Mesenchymal stem cell (in vitro differentiated cells and primary cell): ENCODE data around the gene TMPRSS13.

Experiments used
- DNase-seq: peaks from one replicate; pipeline ENCODE4 v3.0.0-alpha.2; 2013
- H2AFZ ChIP-seq: one replicate; pipeline ENCODE4 v1.6.1; 2013; ENCODE audit warnings: low read depth, mild to moderate bottlenecking, control low read depth, inconsistent platforms, low read length, moderate library complexity
- H2AK5ac ChIP-seq: 2 replicates; pipeline ENCODE4 v1.6.1; 2013; ENCODE audit warnings: low read length, moderate library complexity, mild to moderate bottlenecking, inconsistent platforms; ENCODE audit not compliant: severe bottlenecking
- H2BK120ac ChIP-seq: one replicate; pipeline ENCODE4 v1.6.1; 2013; ENCODE audit warnings: low read depth, mild to moderate bottlenecking, inconsistent platforms, low read length, moderate library complexity
- H2BK12ac ChIP-seq, 2 experiments: one replicate each; pipeline ENCODE4 v1.6.1; 2013; ENCODE audit warnings: inconsistent platforms in 2 of 2, low read length in 2 of 2, mild to moderate bottlenecking in 2 of 2, moderate library complexity in 2 of 2, control low read depth in 1 of 2
- H2BK15ac ChIP-seq: one replicate; pipeline ENCODE4 v1.6.1; 2013; ENCODE audit warnings: mild to moderate bottlenecking, low read depth, inconsistent platforms; ENCODE audit not compliant: poor library complexity, severe bottlenecking
- H2BK5ac ChIP-seq: 2 replicates; pipeline ENCODE4 v1.6.1; 2013; ENCODE audit warnings: low read depth, mild to moderate bottlenecking, low read length, control low read depth, inconsistent platforms; ENCODE audit not compliant: poor library complexity, severe bottlenecking
- H3K14ac ChIP-seq, 2 experiments: one replicate each; pipeline ENCODE4 v1.6.1; 2013; ENCODE audit warnings: inconsistent platforms in 2 of 2, low read length in 2 of 2, control low read depth in 1 of 2, mild to moderate bottlenecking in 1 of 2, moderate library complexity in 1 of 2
- H3K18ac ChIP-seq, 2 experiments: one replicate each; pipeline ENCODE4 v1.6.1; 2013; ENCODE audit warnings: inconsistent platforms in 2 of 2, low read length in 2 of 2, control low read depth in 1 of 2, low read depth in 1 of 2, mild to moderate bottlenecking in 1 of 2
- H3K23ac ChIP-seq, 2 experiments: one replicate each; pipeline ENCODE4 v1.6.1; 2013; ENCODE audit warnings: inconsistent platforms in 2 of 2, low read length in 2 of 2, mild to moderate bottlenecking in 2 of 2, moderate library complexity in 2 of 2, control low read depth in 1 of 2
- H3K27ac ChIP-seq: 2 replicates; pipeline ENCODE4 v1.5.1; 2013; ENCODE audit warnings: mild to moderate bottlenecking, moderate library complexity, low read length, control low read depth, inconsistent platforms; ENCODE audit not compliant: poor library complexity, severe bottlenecking
- H3K27me3 ChIP-seq, 2 experiments: 2 replicates each; pipeline versions ENCODE4 v1.6.1 to v1.7.0; 2013; ENCODE audit warnings: low read length in 2 of 2, mild to moderate bottlenecking in 2 of 2, moderate library complexity in 2 of 2, control low read depth in 1 of 2, inconsistent platforms in 1 of 2; ENCODE audit not compliant: control insufficient read depth in 1 of 2, insufficient read depth in 1 of 2
- H3K36me3 ChIP-seq, 2 experiments: 2 replicates each; pipeline versions ENCODE4 v1.6.1 to v1.7.0; 2013; ENCODE audit warnings: low read length in 2 of 2, control low read depth in 1 of 2, inconsistent platforms in 1 of 2, low read depth in 1 of 2, mild to moderate bottlenecking in 1 of 2; ENCODE audit not compliant: insufficient read depth in 2 of 2, control insufficient read depth in 1 of 2
- H3K4ac ChIP-seq, 2 experiments: one replicate each; pipeline ENCODE4 v1.6.1; 2013; ENCODE audit warnings: inconsistent platforms in 2 of 2, low read length in 2 of 2, mild to moderate bottlenecking in 2 of 2, moderate library complexity in 2 of 2, control low read depth in 1 of 2, low read depth in 1 of 2
- H3K4me1 ChIP-seq: 2 replicates; pipeline ENCODE4 v1.6.1; 2013; ENCODE audit warnings: low read depth, low read length, control low read depth; ENCODE audit not compliant: control insufficient read depth, insufficient read depth
- H3K4me2 ChIP-seq: 2 replicates; pipeline ENCODE4 v1.6.1; 2013; ENCODE audit warnings: low read length, mild to moderate bottlenecking, inconsistent platforms; ENCODE audit not compliant: poor library complexity, severe bottlenecking
- H3K4me3 ChIP-seq, 2 experiments: 2 replicates each; pipeline versions ENCODE4 v1.5.1 to v1.7.0; 2013; ENCODE audit warnings: low read length in 2 of 2, mild to moderate bottlenecking in 2 of 2, control low read depth in 1 of 2, low read depth in 1 of 2; ENCODE audit not compliant: insufficient read depth in 1 of 2
- H3K79me1 ChIP-seq: replicated peaks from 2 replicates; pipeline ENCODE4 v1.6.1; 2013; ENCODE audit warnings: mild to moderate bottlenecking, control low read depth, low read length, inconsistent platforms; ENCODE audit not compliant: poor library complexity, severe bottlenecking
- H3K9ac ChIP-seq: 2 replicates; pipeline ENCODE4 v1.7.0; 2013; ENCODE audit warnings: mild to moderate bottlenecking, low read length, moderate library complexity
- H3K9me3 ChIP-seq: 2 replicates; pipeline ENCODE4 v1.7.0; 2013; ENCODE audit warnings: mild to moderate bottlenecking, low read length; ENCODE audit not compliant: control insufficient read depth
- H4K8ac ChIP-seq: one replicate; pipeline ENCODE4 v1.6.1; 2013; ENCODE audit warnings: inconsistent platforms, mild to moderate bottlenecking, low read length, moderate library complexity
- H4K91ac ChIP-seq: one replicate; pipeline ENCODE4 v1.6.1; 2013; ENCODE audit warnings: mild to moderate bottlenecking, low read length, inconsistent platforms
- WGBS: methylation state at CpG from one replicate; pipeline ENCODE4 v1.1.7; 2013; ENCODE audit warnings: mixed read lengths; 5-methylcytosine and 5-hydroxymethylcytosine counted together

The TMPRSS13 gene

GRCh38 chr11:117924631-117925170, 4.5 kb downstream of the TMPRSS13 start:
- Histone ChIP-seq H3K4me3 (no peak overlapping the region), H2BK120ac (no peak overlapping the region), H3K9ac (no peak overlapping the region), H2BK15ac (no peak overlapping the region), H3K4me1 (no peaks in the 10 kb centered on the region), H4K8ac (no peak overlapping the region), H2BK5ac (no peak overlapping the region), H2BK12ac (no peak overlapping the region), H3K27ac (no peak overlapping the region), H3K4me2 (no peak overlapping the region), H3K79me1 (no peaks in the 10 kb centered on the region), H3K36me3 (no peaks in the 10 kb centered on the region), H3K18ac (no peak overlapping the region), H3K4ac (no peak overlapping the region), H4K91ac (no peak overlapping the region), H2AK5ac (no peak overlapping the region), H3K23ac (peak overlapping the region in 1 of 2 experiments; percentile 62), H2AFZ (no peak overlapping the region), H3K27me3 (peaks cover 26 to 76% of the 10 kb centered on the region in 2 experiments), H3K14ac (peak overlapping the region in 1 of 2 experiments; percentile 46), H3K9me3 (no peaks in the 10 kb centered on the region)
- no peak for DNase-seq
- WGBS, result 84% methylated on average over 11 of the region's 11 CpGs

GRCh38 chr11:117923773-117924172, 5.4 kb downstream of the TMPRSS13 start:
- WGBS, result 85% methylated on average over 5 of the region's 7 CpGs
- H3K18ac ChIP-seq, result no peak overlapping the region
- no peak overlapping the region for H2AK5ac ChIP-seq
- DNase-seq, result no peak
- no peak overlapping the region for H3K9ac ChIP-seq
- no peak overlapping the region for H2BK120ac ChIP-seq
- no peaks in the 10 kb centered on the region for H3K9me3 ChIP-seq
- no peak overlapping the region for H3K4ac ChIP-seq
- no peak overlapping the region for H2BK15ac ChIP-seq
- no peak overlapping the region for H2AFZ ChIP-seq
- H4K8ac ChIP-seq, result no peak overlapping the region
- no peak overlapping the region for H2BK12ac ChIP-seq
- no peak overlapping the region for H3K14ac ChIP-seq
- peaks cover 2% of the 10 kb centered on the region for H3K4me1 ChIP-seq
- no peak overlapping the region for H3K23ac ChIP-seq
- no peaks in the 10 kb centered on the region for H3K36me3 ChIP-seq
- H4K91ac ChIP-seq, result no peak overlapping the region
- H3K4me2 ChIP-seq, result no peak overlapping the region
- H2BK5ac ChIP-seq, result no peak overlapping the region
- H3K4me3 ChIP-seq, result no peak overlapping the region
- no peaks in the 10 kb centered on the region for H3K79me1 ChIP-seq
- H3K27me3 ChIP-seq, result peaks cover 23 to 75% of the 10 kb centered on the region in 2 experiments
- H3K27ac ChIP-seq, result no peak overlapping the region

GRCh38 chr11:117923275-117923674, 5.9 kb downstream of the TMPRSS13 start:
- Histone ChIP-seq H3K36me3 (no peaks in the 10 kb centered on the region), H3K18ac (no peak overlapping the region), H3K27me3 (peaks cover 18 to 75% of the 10 kb centered on the region in 2 experiments), H3K27ac (no peak overlapping the region), H4K8ac (no peak overlapping the region), H3K4me3 (no peak overlapping the region), H3K23ac (no peak overlapping the region), H4K91ac (no peak overlapping the region), H2BK12ac (no peak overlapping the region), H2BK5ac (no peak overlapping the region), H3K4me1 (peaks cover 2% of the 10 kb centered on the region), H3K4me2 (no peak overlapping the region), H3K9me3 (no peaks in the 10 kb centered on the region), H2BK15ac (no peak overlapping the region), H2BK120ac (no peak overlapping the region), H2AFZ (no peak overlapping the region), H3K79me1 (no peaks in the 10 kb centered on the region), H3K14ac (no peak overlapping the region), H3K9ac (no peak overlapping the region), H2AK5ac (no peak overlapping the region), H3K4ac (no peak overlapping the region)
- DNase-seq, result no peak
- WGBS, result 86% methylated on average over 4 of the region's 4 CpGs

GRCh38 chr11:117921893-117922292, 7.3 kb downstream of the TMPRSS13 start:
- no peak overlapping the region for H3K4ac ChIP-seq
- no peak overlapping the region for H3K4me3 ChIP-seq
- H2AFZ ChIP-seq, result no peak overlapping the region
- no peaks in the 10 kb centered on the region for H3K36me3 ChIP-seq
- H3K14ac ChIP-seq, result no peak overlapping the region
- H2BK120ac ChIP-seq, result no peak overlapping the region
- no peak overlapping the region for H3K23ac ChIP-seq
- H4K8ac ChIP-seq, result no peak overlapping the region
- H2BK15ac ChIP-seq, result no peak overlapping the region
- H3K18ac ChIP-seq, result no peak overlapping the region
- no peak overlapping the region for H3K27ac ChIP-seq
- H2BK12ac ChIP-seq, result no peak overlapping the region
- no peak overlapping the region for H3K9ac ChIP-seq
- peaks cover 2% of the 10 kb centered on the region for H3K4me1 ChIP-seq
- WGBS, result 94% methylated on average over 5 of the region's 5 CpGs
- H3K9me3 ChIP-seq, result no peaks in the 10 kb centered on the region
- no peaks in the 10 kb centered on the region for H3K79me1 ChIP-seq
- no peak overlapping the region for H2BK5ac ChIP-seq
- H3K4me2 ChIP-seq, result no peak overlapping the region
- H4K91ac ChIP-seq, result no peak overlapping the region
- H3K27me3 ChIP-seq, result peaks cover 15 to 74% of the 10 kb centered on the region in 2 experiments
- no peak for DNase-seq
- H2AK5ac ChIP-seq, result no peak overlapping the region
